Transverse colon (tissue), 4 donors: ENCODE measurements around the gene CELSR3. TPM values are rescaled to one million over a fixed set of nuclear protein-coding genes. Genes with fewer than 3 reads are reported as not detected.

Source experiments
- DNase-seq: peaks from one replicate; pipeline ENCODE4 v3.0.0-alpha.2; 2019
- H3K27ac ChIP-seq, 4 donors: fragments of 200-600 bp; sonication (generic); 2 replicates each; pipeline ENCODE4 v1.5.1; 2016 to 2018; ENCODE audit warnings: inconsistent platforms in 4 of 4
- H3K27me3 ChIP-seq: fragments of 200-600 bp; sonication (generic); 2 replicates; pipeline ENCODE4 v1.5.1; 2017; ENCODE audit warnings: inconsistent platforms
- H3K36me3 ChIP-seq, 4 donors: fragments of 200-600 bp; sonication (generic); 2 replicates each; pipeline ENCODE4 v1.5.1; 2017 to 2019; ENCODE audit warnings: inconsistent platforms in 4 of 4
- H3K4me1 ChIP-seq, 4 donors: fragments of 200-600 bp; sonication (generic); 2 replicates each; pipeline ENCODE4 v1.5.1; 2017 to 2020; ENCODE audit warnings: inconsistent platforms in 4 of 4
- H3K4me3 ChIP-seq, 4 donors: fragments of 200-600 bp; sonication (generic); 1 replicate in 1 of 4; 2 replicates in 3 of 4; pipeline versions ENCODE4 v1.5.1 to v1.6.1; 2017 to 2019; ENCODE audit warnings: inconsistent platforms in 4 of 4
- H3K9me3 ChIP-seq, 2 donors: fragments of 200-600 bp; sonication (generic); 2 replicates each; pipeline ENCODE4 v1.5.1; 2017 to 2019; ENCODE audit warnings: inconsistent platforms in 2 of 2
- EP300 ChIP-seq: sonication (generic); formaldehyde crosslinking; IDR thresholded peaks from one replicate; pipeline ENCODE4 v1.6.1; 2017; ENCODE audit warnings: antibody characterized with exemption, low read depth
- POLR2A ChIP-seq: fragments of 450-650 bp; IDR thresholded peaks from one replicate; pipeline ENCODE4 v1.6.1; 2016; ENCODE audit warnings: antibody characterized with exemption, mild to moderate bottlenecking, moderate library complexity
- POLR2AphosphoS5 ChIP-seq, 3 donors: sonication (generic); formaldehyde crosslinking; IDR thresholded peaks; one replicate each; pipeline ENCODE4 v1.6.1; 2016; ENCODE audit warnings: antibody characterized with exemption in 3 of 3
- WGBS, 2 donors: methylation state at CpG; one replicate each; pipeline ENCODE4 v1.1.5; 2018; ENCODE audit warnings: low coverage in 1 of 2; 5-methylcytosine and 5-hydroxymethylcytosine counted together
- in situ Hi-C, 4 donors: fragments of 200-750 bp; cut with MboI; loops; one replicate each; pipeline versions ENCODE4 v1.15.0 to v1.15.1; 2017; ENCODE audit warnings: low sequenced_read_pairs in 3 of 4, low pct_ligation_motif_present in 1 of 4, low pct_unique_long_range_greater_than_20kb in 1 of 4
- intact Hi-C: fragments of 100-400 bp; cut with DNase I; formaldehyde crosslinking; loops from one replicate; pipeline ENCODE4 v1.15.1; 2023; ENCODE audit warnings: low total_unique reads
- total RNA-seq, 4 donors: library from RNA; depleted of rRNA; stranded (reverse); fragments of >200 nt; gene quantifications; one replicate each; pipeline ENCODE4 v1.1.0, GENCODE V29; 2016
- TF ChIP-seq, protein P1 (sequence below), 5 experiments: fragments of 200-600 bp in 3 of 5; fragments of 450-650 bp in 2 of 5; sonication (generic) in 3 of 5; IDR thresholded peaks; 1 replicate in 2 of 5; 2 replicates in 3 of 5; pipeline ENCODE4 v1.5.1; 2016 to 2017; ENCODE audit warnings: antibody characterized with exemption in 5 of 5, inconsistent platforms in 3 of 5, mild to moderate bottlenecking in 2 of 5, moderate library complexity in 1 of 5

Gene CELSR3
- total RNA-seq, 4 donors from 2014 or later = 1.2 to 15.0 (median 3.9) TPM

DNA sequence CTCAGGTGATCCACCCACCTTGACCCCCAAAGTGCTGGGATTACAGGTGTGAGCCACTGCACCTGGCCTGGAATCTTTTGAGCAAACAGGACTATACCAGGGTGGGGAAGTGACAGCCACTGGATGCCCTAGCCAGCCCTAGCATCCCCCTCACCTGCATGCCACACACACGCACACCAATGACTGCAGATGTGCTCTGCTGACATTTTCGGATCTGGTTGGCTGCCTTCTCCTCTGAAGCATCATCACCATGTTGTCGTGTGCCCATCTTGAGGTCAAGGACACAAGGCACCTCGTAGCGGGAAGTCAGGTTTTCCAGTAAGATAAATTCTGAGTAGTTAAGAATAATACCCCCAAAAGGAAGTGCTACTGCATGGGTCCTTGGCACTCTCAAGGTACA is 26.7 kb upstream of the CELSR3 start:
- 70% methylated on average over 5 of the region's 5 CpGs; no CpG with 5 or more reads in 1 of the 2 donors for WGBS, 2 donors
- H3K36me3 ChIP-seq = peaks cover 0 to 65% (median 31%) of the 10 kb centered on the region in 4 donors
- no peak overlapping the region for H3K4me3 ChIP-seq
- H3K27ac ChIP-seq = no peak overlapping the region
- H3K9me3 ChIP-seq = no peaks in the 10 kb centered on the region
- H3K27me3 ChIP-seq = no peaks in the 10 kb centered on the region
- DNase-seq = no peak
- intact Hi-C loops (no loop called here), in situ Hi-C loops (no loop called here)
- no peak for TF ChIP-seq EP300
- TF ChIP-seq, protein P1, sequence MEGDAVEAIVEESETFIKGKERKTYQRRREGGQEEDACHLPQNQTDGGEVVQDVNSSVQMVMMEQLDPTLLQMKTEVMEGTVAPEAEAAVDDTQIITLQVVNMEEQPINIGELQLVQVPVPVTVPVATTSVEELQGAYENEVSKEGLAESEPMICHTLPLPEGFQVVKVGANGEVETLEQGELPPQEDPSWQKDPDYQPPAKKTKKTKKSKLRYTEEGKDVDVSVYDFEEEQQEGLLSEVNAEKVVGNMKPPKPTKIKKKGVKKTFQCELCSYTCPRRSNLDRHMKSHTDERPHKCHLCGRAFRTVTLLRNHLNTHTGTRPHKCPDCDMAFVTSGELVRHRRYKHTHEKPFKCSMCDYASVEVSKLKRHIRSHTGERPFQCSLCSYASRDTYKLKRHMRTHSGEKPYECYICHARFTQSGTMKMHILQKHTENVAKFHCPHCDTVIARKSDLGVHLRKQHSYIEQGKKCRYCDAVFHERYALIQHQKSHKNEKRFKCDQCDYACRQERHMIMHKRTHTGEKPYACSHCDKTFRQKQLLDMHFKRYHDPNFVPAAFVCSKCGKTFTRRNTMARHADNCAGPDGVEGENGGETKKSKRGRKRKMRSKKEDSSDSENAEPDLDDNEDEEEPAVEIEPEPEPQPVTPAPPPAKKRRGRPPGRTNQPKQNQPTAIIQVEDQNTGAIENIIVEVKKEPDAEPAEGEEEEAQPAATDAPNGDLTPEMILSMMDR (IDR thresholded peaks at IDR 0.05) = no peak
- TF ChIP-seq POLR2A = no peak
- no peak for TF ChIP-seq POLR2AphosphoS5 (IDR thresholded peaks at IDR 0.05)
- H3K4me1 ChIP-seq = peaks cover 12 to 35% (median 17%) of the 10 kb centered on the region in 4 donors

DNA sequence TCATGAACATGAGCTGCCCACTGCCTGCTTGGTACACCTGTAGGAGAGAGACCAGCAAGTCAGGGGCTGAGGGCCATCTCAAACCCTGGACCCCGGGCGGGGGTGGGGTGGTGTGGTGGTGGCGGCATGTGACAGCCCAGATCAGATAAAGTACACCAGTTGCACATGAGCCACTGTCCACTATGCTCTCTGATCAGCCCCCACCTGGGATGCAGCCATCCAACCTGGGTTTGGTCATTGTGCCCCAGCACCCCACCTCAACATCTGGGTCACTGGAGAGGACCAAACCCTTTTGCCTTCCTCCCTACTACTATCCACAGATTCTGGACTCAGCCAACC is 26.0 kb upstream of the CELSR3 start:
- H3K27ac ChIP-seq = no peak overlapping the region
- TF ChIP-seq, protein P1 (IDR thresholded peaks at IDR 0.05) = no peak
- intact Hi-C loops = no loop called here
- in situ Hi-C loops = no loop called here
- no peak for DNase-seq
- no peak overlapping the region for H3K4me3 ChIP-seq
- no peaks in the 10 kb centered on the region for H3K27me3 ChIP-seq
- peaks cover 0 to 58% (median 27%) of the 10 kb centered on the region in 4 donors for H3K36me3 ChIP-seq
- H3K4me1 ChIP-seq = peaks cover 16 to 33% (median 24%) of the 10 kb centered on the region in 4 donors
- WGBS, 2 donors = 87% methylated on average over 3 of the region's 3 CpGs; no CpG with 5 or more reads in 1 of the 2 donors
- H3K9me3 ChIP-seq = no peaks in the 10 kb centered on the region

DNA sequence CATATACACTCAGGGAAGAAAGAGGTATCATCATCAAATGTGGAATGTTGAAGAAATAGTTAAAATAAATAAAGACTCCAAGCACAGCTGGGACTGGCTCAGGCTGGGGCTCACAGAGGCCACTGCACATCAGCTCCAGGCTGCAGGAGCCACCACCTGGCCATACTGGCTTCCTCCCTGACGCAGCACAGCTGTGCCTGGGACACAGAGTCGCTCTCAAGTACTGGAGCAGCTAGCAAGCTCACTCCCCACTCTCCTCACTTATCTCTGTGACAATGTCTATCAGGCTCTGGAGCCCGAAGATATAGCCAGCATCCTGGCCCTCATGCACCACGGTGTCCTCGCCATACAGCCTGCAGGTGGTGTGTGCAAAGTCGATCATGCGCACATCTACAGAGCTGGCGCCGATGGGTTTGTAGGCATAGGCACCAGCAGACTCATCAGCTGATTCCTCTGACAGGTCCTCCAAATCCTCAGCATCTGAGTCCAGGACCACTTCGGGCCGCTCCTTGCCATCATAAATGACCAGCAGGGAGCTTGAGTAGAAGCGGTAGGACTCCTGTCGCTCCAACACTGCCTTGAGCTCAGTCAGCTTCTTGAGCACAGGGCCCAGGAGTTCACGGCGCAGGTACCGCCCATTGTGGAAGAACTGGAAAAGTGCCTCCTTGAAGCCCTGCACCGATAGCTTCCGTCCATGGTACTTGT is 25.5 kb upstream of the CELSR3 start:
- DNase-seq = no peak
- intact Hi-C loops = no loop called here
- Histone ChIP-seq H3K4me1 (peaks cover 22 to 30% (median 28%) of the 10 kb centered on the region in 4 donors), H3K4me3 (no peak overlapping the region), H3K36me3 (peaks cover 0 to 53% (median 25%) of the 10 kb centered on the region in 4 donors), H3K9me3 (no peaks in the 10 kb centered on the region), H3K27ac (no peak overlapping the region), H3K27me3 (no peaks in the 10 kb centered on the region)
- TF ChIP-seq POLR2AphosphoS5 (IDR thresholded peaks at IDR 0.05) (no peak), POLR2A (no peak), EP300 (no peak)
- TF ChIP-seq, protein P1 (IDR thresholded peaks at IDR 0.05) = no peak
- in situ Hi-C loops = no loop called here
- 88% methylated on average over 18 of the region's 18 CpGs; no CpG with 5 or more reads in 1 of the 2 donors for WGBS, 2 donors

DNA sequence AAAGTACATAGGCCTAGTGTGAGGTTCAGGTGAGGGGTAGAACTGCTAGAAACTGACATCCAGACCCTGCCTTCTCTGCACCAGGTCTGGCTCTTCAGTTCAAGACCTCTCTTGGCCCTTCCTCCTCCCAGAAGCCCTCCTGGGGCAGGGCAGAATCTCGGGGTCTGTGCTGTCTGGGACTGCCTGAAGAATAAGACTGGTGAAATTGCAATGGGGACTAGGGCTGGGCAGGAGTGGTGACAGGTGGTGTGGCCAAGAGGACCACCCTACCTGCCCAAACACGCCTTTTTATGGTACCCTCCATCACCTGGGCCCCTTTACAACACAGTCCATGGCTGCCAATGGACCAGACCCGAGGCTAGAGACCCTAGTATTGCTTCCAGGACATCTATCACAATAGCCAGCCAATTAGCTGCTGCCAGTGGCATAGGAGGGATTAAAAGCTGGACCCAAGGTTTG is 24.6 kb upstream of the CELSR3 start:
- H3K36me3 ChIP-seq = peaks cover 0 to 44% (median 20%) of the 10 kb centered on the region in 4 donors
- TF ChIP-seq POLR2A = no peak
- TF ChIP-seq EP300 = no peak
- no peak for TF ChIP-seq POLR2AphosphoS5 (IDR thresholded peaks at IDR 0.05)
- in situ Hi-C loops (no loop called here), intact Hi-C loops (no loop called here)
- no peak overlapping the region for H3K4me3 ChIP-seq
- no peaks in the 10 kb centered on the region for H3K27me3 ChIP-seq
- 46% methylated on average over 3 of the region's 3 CpGs; no CpG with 5 or more reads in 1 of the 2 donors for WGBS, 2 donors
- H3K4me1 ChIP-seq = peaks cover 23 to 31% (median 28%) of the 10 kb centered on the region in 4 donors
- DNase-seq = no peak
- peak overlapping the region in 3 of 4 donors; percentile 6 to 91 (median 20) for H3K27ac ChIP-seq
- no peaks in the 10 kb centered on the region for H3K9me3 ChIP-seq
